Cardiac muscle cell (in vitro differentiated cells and primary cell): ENCODE measurements around the gene NET1. TPM values are rescaled to one million over a fixed set of nuclear protein-coding genes. Genes with fewer than 3 reads are reported as not detected.

Experiments used
- DNase-seq, 2 donors: peaks; one replicate each; pipeline versions ENCODE4 v3.0.0 to v3.0.0-alpha.2; 2010 to 2017; ENCODE audit warnings: low read depth in 1 of 2, low spot score in 1 of 2
- H3K27ac ChIP-seq: fragments of 200-600 bp; sonication (generic); 2 replicates; pipeline ENCODE4 v1.5.1; 2016
- H3K27me3 ChIP-seq: fragments of 200-600 bp; sonication (generic); 2 replicates; pipeline ENCODE4 v1.6.0; 2016; ENCODE audit warnings: control low read depth
- H3K36me3 ChIP-seq: fragments of 200-600 bp; sonication (generic); 2 replicates; pipeline ENCODE4 v1.5.1; 2016; ENCODE audit warnings: control low read depth
- H3K4me1 ChIP-seq: fragments of 200-600 bp; sonication (generic); 2 replicates; pipeline ENCODE4 v1.8.1; 2017; ENCODE audit warnings: low read depth, mild to moderate bottlenecking, mixed run types
- H3K4me3 ChIP-seq: fragments of 200-600 bp; sonication (generic); 2 replicates; pipeline ENCODE4 v1.5.1; 2016; ENCODE audit warnings: mild to moderate bottlenecking
- H3K9me3 ChIP-seq: fragments of 200-600 bp; sonication (generic); 2 replicates; pipeline ENCODE4 v1.5.1; 2017; ENCODE audit warnings: low read depth, mild to moderate bottlenecking, control low read depth
- CTCF ChIP-seq: IDR thresholded peaks from 2 replicates; pipeline ENCODE4 v1.5.1; 2012; ENCODE audit warnings: low read depth, mild to moderate bottlenecking, low read length
- polyA plus RNA-seq: library from polyadenylated mRNA; unstranded; fragments of >200 nt; fragmentation: Nextera tagmentation; extraction: Ambion mirVana; gene quantifications from 2 replicates; pipeline ENCODE4 v1.2.1, GENCODE V29; 2016
- total RNA-seq: library from RNA; depleted of rRNA; stranded (reverse); fragments of >200 nt; gene quantifications from 2 replicates; pipeline ENCODE4 v1.2.3, GENCODE V29; 2016

The NET1 gene
- total and polyA plus RNA-seq, 2 experiments from 2014 or later = 20.0 to 29.5 TPM

DNA sequence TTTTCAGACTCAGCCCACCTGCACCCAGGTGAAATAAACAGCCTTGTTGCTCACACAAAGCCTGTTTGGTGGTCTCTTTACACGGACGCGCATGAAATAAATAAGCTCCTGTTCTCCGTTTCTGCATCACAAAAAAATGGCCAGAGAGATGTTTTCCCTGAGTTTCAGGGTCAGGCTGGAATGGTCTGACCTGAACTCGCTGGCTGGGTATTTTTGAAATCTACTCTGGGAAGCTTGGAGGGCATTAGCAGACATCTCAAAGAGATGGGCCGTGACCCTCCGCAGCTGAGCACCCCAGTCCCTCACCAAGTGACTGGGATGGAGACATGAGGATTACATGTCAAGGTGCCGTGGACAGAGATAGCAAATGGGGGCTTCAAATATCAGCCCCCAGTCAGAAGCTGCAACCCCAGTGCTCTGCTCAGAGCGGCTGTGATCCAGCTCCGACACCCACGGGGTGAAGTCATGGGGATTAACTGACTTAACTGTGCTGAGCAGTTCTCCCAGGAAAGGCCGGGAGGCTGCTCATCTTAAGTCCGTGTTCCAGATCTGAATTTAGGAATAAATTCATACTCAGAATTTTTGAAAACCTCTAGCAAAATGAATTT lies 64.7 kb downstream of the NET1 start:
- Histone ChIP-seq H3K4me1 (no peaks in the 10 kb centered on the region), H3K4me3 (no peak overlapping the region), H3K27me3 (no peaks in the 10 kb centered on the region), H3K36me3 (no peaks in the 10 kb centered on the region), H3K27ac (no peak overlapping the region), H3K9me3 (no peaks in the 10 kb centered on the region)
- DNase-seq = no peak
- TF ChIP-seq CTCF = no peak

GRCh38 chr10:5477948-5478693 lies 65.8 kb downstream of the NET1 start:
- no peaks in the 10 kb centered on the region for H3K4me1 ChIP-seq
- DNase-seq = no peak
- no peak overlapping the region for H3K27ac ChIP-seq
- TF ChIP-seq CTCF = no peak
- H3K4me3 ChIP-seq = no peak overlapping the region
- no peaks in the 10 kb centered on the region for H3K9me3 ChIP-seq
- no peaks in the 10 kb centered on the region for H3K36me3 ChIP-seq
- H3K27me3 ChIP-seq = no peaks in the 10 kb centered on the region

- H3K27ac ChIP-seq = no peak overlapping the region
- no peak for DNase-seq
Measured at GRCh38 chr10:5478694-5479305, 66.4 kb downstream of the NET1 start.

DNA sequence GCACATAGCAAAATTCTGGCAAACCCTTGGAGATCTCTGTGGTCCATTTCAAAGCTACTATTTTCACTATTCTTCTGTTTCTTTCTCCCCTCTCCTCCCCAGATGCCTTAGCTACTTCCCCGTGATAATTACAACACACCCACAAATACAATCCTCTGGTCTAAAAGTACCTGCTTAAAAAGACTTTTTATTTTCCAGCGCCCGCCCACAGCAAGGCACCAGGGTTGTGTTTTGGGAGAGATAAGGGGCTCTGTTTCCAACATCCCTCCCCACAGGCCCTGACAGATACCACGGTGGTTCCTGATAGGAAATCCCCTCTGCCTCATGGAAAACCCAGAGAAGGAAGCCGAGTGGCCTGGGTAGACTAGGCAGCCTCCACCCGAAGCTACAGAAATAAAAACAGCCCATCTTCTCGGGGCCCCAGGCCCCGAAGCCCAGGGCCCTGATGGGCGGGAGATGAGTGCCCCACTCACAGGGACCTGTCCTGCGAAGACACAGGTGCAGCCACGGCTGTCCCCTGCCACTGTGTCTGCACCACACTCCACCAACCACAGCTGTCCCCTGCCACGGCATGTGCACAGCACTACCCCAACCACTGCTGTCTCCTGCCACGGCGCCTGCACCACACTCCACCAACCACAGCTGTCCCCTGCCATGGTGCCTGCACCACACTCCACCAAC lies 67.3 kb downstream of the NET1 start:
- no peak for DNase-seq
- no peak overlapping the region for H3K4me3 ChIP-seq
- H3K9me3 ChIP-seq = no peaks in the 10 kb centered on the region
- no peaks in the 10 kb centered on the region for H3K36me3 ChIP-seq
- H3K27me3 ChIP-seq = no peaks in the 10 kb centered on the region
- no peak overlapping the region for H3K27ac ChIP-seq
- no peaks in the 10 kb centered on the region for H3K4me1 ChIP-seq
- TF ChIP-seq CTCF = no peak

More at GRCh38 chr10:5478694-5479305, 66.4 kb downstream of the NET1 start:
- TF ChIP-seq CTCF = no peak
- Histone ChIP-seq H3K36me3 (no peaks in the 10 kb centered on the region), H3K4me3 (no peak overlapping the region), H3K4me1 (no peaks in the 10 kb centered on the region), H3K9me3 (no peaks in the 10 kb centered on the region), H3K27me3 (no peaks in the 10 kb centered on the region)

- Histone ChIP-seq H3K4me3 (no peak overlapping the region), H3K27ac (no peak overlapping the region), H3K27me3 (no peaks in the 10 kb centered on the region), H3K36me3 (no peaks in the 10 kb centered on the region), H3K9me3 (no peaks in the 10 kb centered on the region), H3K4me1 (no peaks in the 10 kb centered on the region)
- no peak for TF ChIP-seq CTCF
- DNase-seq = no peak
Measured at GRCh38 chr10:5480162-5480941, 68.0 kb downstream of the NET1 start.
